Right atrium auricular region (tissue), 2 donors: Measurements from ENCODE around the gene PDZD2. TPM values are rescaled to one million over a fixed set of nuclear protein-coding genes. Genes with fewer than 3 reads are reported as not detected.

Experiments
- DNase-seq: peaks from one replicate; pipeline ENCODE4 v3.0.0-alpha.2; 2019; ENCODE audit warnings: low spot score
- H3K27ac ChIP-seq, 2 donors: fragments of 200-600 bp; sonication (generic); 1 replicate in 1 of 2; 2 replicates in 1 of 2; pipeline ENCODE4 v1.5.1; 2016 to 2019
- H3K27me3 ChIP-seq, 2 donors: fragments of 200-600 bp; sonication (generic); one replicate each; pipeline versions ENCODE4 v1.5.1 to v1.6.0; 2017 to 2019
- H3K36me3 ChIP-seq: fragments of 200-600 bp; sonication (generic); one replicate; pipeline ENCODE4 v1.5.1; 2016
- H3K4me1 ChIP-seq, 2 donors: fragments of 200-600 bp; sonication (generic); one replicate each; pipeline versions ENCODE4 v1.5.1 to v1.6.0; 2017 to 2019
- H3K4me3 ChIP-seq, 2 donors: fragments of 200-600 bp; sonication (generic); 1 replicate in 1 of 2; 2 replicates in 1 of 2; pipeline ENCODE4 v1.5.1; 2017 to 2019; ENCODE audit warnings: mild to moderate bottlenecking in 1 of 2, moderate library complexity in 1 of 2
- H3K9me3 ChIP-seq, 2 donors: fragments of 200-600 bp; sonication (generic); one replicate each; pipeline ENCODE4 v1.5.1; 2019
- CTCF ChIP-seq, 2 donors: fragments of 200-600 bp; sonication (generic); IDR thresholded peaks; one replicate each; pipeline ENCODE4 v1.5.1; 2019; ENCODE audit warnings: antibody characterized with exemption in 2 of 2
- total RNA-seq, 2 donors: library from RNA; depleted of rRNA; stranded (reverse); fragments of >200 nt; gene quantifications; one replicate each; pipeline ENCODE4 v1.1.0, GENCODE V29; 2016

The PDZD2 gene
- total RNA-seq, 2 donors from 2014 or later = 79.5 to 86.4 TPM

- Histone ChIP-seq H3K4me1 (peaks cover 0 to 6% of the 10 kb centered on the region in 2 donors), H3K27ac (no peak overlapping the region), H3K4me3 (no peak overlapping the region), H3K36me3 (peaks cover 13% of the 10 kb centered on the region), H3K27me3 (no peaks in the 10 kb centered on the region), H3K9me3 (no peaks in the 10 kb centered on the region)
- no peak for TF ChIP-seq CTCF (IDR thresholded peaks at IDR 0.05)
- no peak for DNase-seq
These were observed 500.0 kb downstream of the PDZD2 start for GRCh38 chr5:32138839-32139493.

GRCh38 chr5:32143617-32144377, 504.9 kb downstream of the PDZD2 start:
- no peak for TF ChIP-seq CTCF (IDR thresholded peaks at IDR 0.05)
- peaks cover 0 to 41% of the 10 kb centered on the region in 2 donors for H3K4me1 ChIP-seq
- H3K36me3 ChIP-seq = no peaks in the 10 kb centered on the region
- H3K27ac ChIP-seq = peak overlapping the region in 1 of 2 donors; percentile 28
- no peaks in the 10 kb centered on the region for H3K27me3 ChIP-seq
- no peaks in the 10 kb centered on the region for H3K9me3 ChIP-seq
- DNase-seq = no peak
- no peak overlapping the region for H3K4me3 ChIP-seq

- Histone ChIP-seq H3K9me3 (no peaks in the 10 kb centered on the region), H3K4me1 (peaks cover 0 to 46% of the 10 kb centered on the region in 2 donors), H3K27ac (peak overlapping the region; percentile 28 to 39), H3K4me3 (no peak overlapping the region), H3K27me3 (no peaks in the 10 kb centered on the region), H3K36me3 (no peaks in the 10 kb centered on the region)
- DNase-seq = no peak
- no peak for TF ChIP-seq CTCF (IDR thresholded peaks at IDR 0.05)
These were observed 505.7 kb downstream of the PDZD2 start for GRCh38 chr5:32144378-32145207.

GRCh38 chr5:32145378-32145777, 506.4 kb downstream of the PDZD2 start:
- Histone ChIP-seq H3K27me3 (no peaks in the 10 kb centered on the region), H3K27ac (peak overlapping the region; percentile 28 to 39), H3K4me3 (no peak overlapping the region), H3K4me1 (peaks cover 0 to 48% of the 10 kb centered on the region in 2 donors), H3K9me3 (no peaks in the 10 kb centered on the region), H3K36me3 (no peaks in the 10 kb centered on the region)
- no peak for TF ChIP-seq CTCF (IDR thresholded peaks at IDR 0.05)
- no peak for DNase-seq

- no peak overlapping the region for H3K27ac ChIP-seq
- H3K4me1 ChIP-seq = peaks cover 0 to 50% of the 10 kb centered on the region in 2 donors
- H3K36me3 ChIP-seq = no peaks in the 10 kb centered on the region
- DNase-seq = no peak
- H3K4me3 ChIP-seq = no peak overlapping the region
- TF ChIP-seq CTCF (IDR thresholded peaks at IDR 0.05) = no peak
- no peaks in the 10 kb centered on the region for H3K9me3 ChIP-seq
- no peaks in the 10 kb centered on the region for H3K27me3 ChIP-seq
These were observed 508.3 kb downstream of the PDZD2 start for GRCh38 chr5:32147236-32147635.
